GM19372 (cell line): ENCODE data around the gene NXPE2.

Experiments
- ATAC-seq: cut with Tn5 transposase; IDR thresholded peaks from one replicate; pipeline ENCODE4 v1.9.1; 2021; ENCODE audit warnings: mild to moderate bottlenecking, low read depth, moderate library complexity; ENCODE audit not compliant: unreplicated experiment

NXPE2 gene

DNA sequence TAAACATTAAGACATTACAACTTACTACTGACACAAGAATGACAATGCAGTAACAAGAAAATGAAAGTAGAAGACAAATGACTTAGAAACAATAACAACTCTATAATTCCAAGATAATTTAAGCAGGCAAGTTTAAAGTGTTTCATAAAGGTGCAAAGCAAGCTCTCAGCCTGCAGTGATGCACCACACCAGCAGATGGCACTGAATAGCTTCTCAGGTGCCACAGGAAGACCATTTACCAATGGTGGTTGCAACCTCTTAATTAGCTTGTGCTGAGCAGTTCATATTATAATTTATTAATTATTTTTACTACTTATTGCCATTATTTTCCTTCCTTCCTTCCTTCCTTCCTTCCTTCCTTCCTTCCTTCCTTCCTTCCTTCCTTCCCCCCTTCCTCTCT lies 60.6 kb downstream of the NXPE2 start:
- ATAC-seq: no peak

DNA sequence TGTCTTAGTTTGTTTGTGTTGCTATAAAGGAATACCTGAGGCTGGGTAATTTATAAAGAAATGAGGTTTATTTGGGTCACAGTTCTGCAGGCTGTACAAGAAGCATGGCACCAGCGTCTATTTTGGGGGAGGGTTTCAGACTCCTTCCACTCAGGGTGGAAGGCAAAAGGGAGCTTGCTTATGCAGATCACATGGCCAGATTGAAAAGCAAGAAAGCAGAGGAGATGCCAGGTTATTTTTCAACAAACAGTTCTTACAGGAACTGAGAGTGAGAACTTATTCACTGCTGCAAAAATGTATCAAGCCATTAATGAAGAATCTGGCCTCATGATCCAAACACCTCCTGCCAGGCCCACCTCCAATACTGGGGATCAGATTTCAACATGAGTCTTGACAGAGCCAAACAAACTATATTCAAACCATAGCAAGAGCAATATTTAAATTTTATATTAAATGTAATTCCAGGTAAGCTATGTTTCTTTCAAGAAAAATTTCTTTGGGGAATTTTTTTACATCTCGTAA lies 66.9 kb downstream of the NXPE2 start:
- no peak for ATAC-seq

DNA sequence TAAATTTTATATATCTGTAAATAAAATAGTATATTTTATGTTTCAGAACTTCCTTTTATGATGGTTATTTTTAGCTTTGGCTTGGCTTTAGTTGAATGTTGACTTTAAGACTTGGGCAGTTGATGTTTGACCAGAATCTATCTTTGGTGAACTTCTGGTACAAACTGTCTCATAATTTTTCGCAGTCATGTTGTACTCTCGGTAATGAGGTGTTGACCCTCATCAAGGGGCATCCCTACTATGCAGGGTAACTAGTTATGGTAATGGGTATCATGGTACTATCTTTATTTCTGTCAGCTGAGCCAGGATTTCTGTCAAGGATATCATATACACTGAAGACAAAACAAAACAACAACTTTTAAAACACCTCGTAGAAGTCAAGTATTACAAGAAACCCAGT lies 67.7 kb downstream of the NXPE2 start:
- ATAC-seq: no peak
